Ovary (tissue), 9 donors: Measurements from ENCODE around the gene MYMK. TPM values are rescaled to one million over a fixed set of nuclear protein-coding genes. Genes with fewer than 3 reads are reported as not detected.

Experiments used
- DNase-seq, 5 donors: peaks; one replicate each; pipeline ENCODE4 v3.0.0-alpha.2; 2019 to 2020
- H3K27ac ChIP-seq, 2 donors: fragments of 200-600 bp; one replicate each; pipeline versions ENCODE4 v1.5.1 to v1.8.0; 2019 to 2022
- H3K27me3 ChIP-seq: fragments of 200-600 bp; one replicate; pipeline ENCODE4 v1.8.0; 2022
- H3K36me3 ChIP-seq: fragments of 200-600 bp; sonication (generic); one replicate; pipeline ENCODE4 v1.5.1; 2019
- H3K4me1 ChIP-seq: one replicate; pipeline ENCODE4 v1.8.1; 2013; ENCODE audit warnings: mild to moderate bottlenecking, moderate library complexity; ENCODE audit not compliant: insufficient read depth
- H3K4me3 ChIP-seq: fragments of 200-600 bp; sonication (generic); one replicate; pipeline ENCODE4 v1.5.1; 2017
- H3K9me3 ChIP-seq, 2 donors: fragments of 200-600 bp in 1 of 2; sonication (generic) in 1 of 2; one replicate each; pipeline versions ENCODE4 v1.5.1 to v1.8.1; 2013 to 2019; ENCODE audit warnings: mild to moderate bottlenecking in 1 of 2, moderate library complexity in 1 of 2
- EP300 ChIP-seq: sonication (generic); formaldehyde crosslinking; IDR thresholded peaks from one replicate; pipeline ENCODE4 v1.6.1; 2017; ENCODE audit warnings: antibody characterized with exemption
- POLR2A ChIP-seq: fragments of 450-650 bp; IDR thresholded peaks from one replicate; pipeline ENCODE4 v1.6.1; 2017; ENCODE audit warnings: antibody characterized with exemption, mild to moderate bottlenecking, moderate library complexity
- WGBS, 3 donors: extraction: QIAGEN DNeasy Blood & Tissue Kit in 1 of 3; methylation state at CpG; one replicate each; pipeline versions ENCODE4 v1.1.5 to v1.1.7; 2013 to 2017; 5-methylcytosine and 5-hydroxymethylcytosine counted together
- intact Hi-C, 4 donors: fragments of 100-400 bp; cut with DNase I; formaldehyde crosslinking; loops; one replicate each; pipeline versions ENCODE4 v1.11.0 to v1.15.1; 2022 to 2023
- polyA plus RNA-seq, 2 donors: library from polyadenylated mRNA; stranded (reverse); fragments of 200-250 nt in 1 of 2; fragments of 350-450 nt in 1 of 2; fragmentation: Illumina TruSeq in 1 of 2; extraction: RNeasy Lipid Tissue Mini Kit (QIAGEN cat#74804) in 1 of 2; gene quantifications; one replicate each; pipeline ENCODE4 v1.2.3, GENCODE V29; 2013 to 2014
- total RNA-seq, 7 donors: library from RNA; depleted of rRNA in 2 of 7; stranded (reverse); fragments of >200 nt in 2 of 7; fragmentation: NEBNext Ultra II Directional in 3 of 7; extraction: Animal tissue kit (Norgen Biotek cat#: 25700) in 3 of 7; gene quantifications; one replicate each; pipeline versions ENCODE4 v1.1.0 to v1.2.4, GENCODE V29; 2016 to 2023
- TF ChIP-seq, protein P1 (sequence below), 3 donors: fragments of 450-650 bp in 2 of 3; fragments of 200-600 bp in 1 of 3; IDR thresholded peaks; one replicate each; pipeline versions ENCODE4 v1.5.1 to v1.8.0; 2016 to 2022; ENCODE audit warnings: antibody characterized with exemption in 3 of 3, mild to moderate bottlenecking in 1 of 3
- donor health status: DM: no; HTN: no; CAD: no; lungs with moderate emphysema.
- donor health status: DM: no; HTN: no; CAD: no.
- donor health status: Bipolar disorder and iron deficiency.
- donor health status: DM: yes; HTN: yes; CAD: no.
- donor health status: DM: no; HTN: no; CAD: no.
- donor health status: DM: yes; HTN: yes; CAD: no.

The MYMK gene
- total and polyA plus RNA-seq, 9 donors = not detected

DNA sequence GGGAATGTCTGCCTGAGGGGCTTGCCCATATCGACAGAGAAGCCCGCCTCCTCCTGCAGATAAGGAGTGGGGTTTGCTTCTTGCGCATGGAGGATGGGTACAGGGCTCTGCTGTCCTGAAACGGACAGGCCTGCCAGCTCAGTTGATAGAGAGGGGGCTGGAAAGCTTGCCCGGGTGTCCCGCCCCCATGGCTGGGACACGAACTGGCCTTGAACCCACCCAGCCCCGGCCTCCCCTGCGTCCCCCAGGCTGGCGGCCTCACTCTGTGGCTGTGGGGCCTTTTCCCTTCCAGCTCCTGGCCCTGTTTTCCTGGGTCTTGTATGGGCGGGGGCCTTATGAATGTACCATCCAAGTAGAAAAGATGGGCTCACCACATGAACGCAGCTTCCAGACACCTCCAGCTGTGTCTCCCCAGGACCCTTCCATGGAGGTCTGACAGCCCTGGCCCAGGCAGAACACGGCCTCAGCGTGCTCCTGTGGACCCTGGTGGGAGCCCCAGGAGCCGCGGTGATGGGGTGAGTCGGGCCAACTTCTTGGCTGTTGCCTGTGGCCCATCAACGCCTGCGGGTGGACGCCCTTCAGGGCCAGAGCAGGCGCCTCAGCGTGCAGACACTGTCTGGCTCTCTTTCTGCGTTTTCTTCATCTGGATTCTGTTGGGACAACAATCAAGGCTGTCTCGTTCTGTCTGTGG is 30.0 kb downstream of the MYMK start:
- 53 to 73% (median 68%) methylated on average over 22 to 24 of the region's 24 CpGs for WGBS, 3 donors
- Histone ChIP-seq H3K36me3 (no peaks in the 10 kb centered on the region), H3K9me3 (no peaks in the 10 kb centered on the region), H3K27me3 (no peaks in the 10 kb centered on the region), H3K4me3 (no peak overlapping the region), H3K4me1 (peaks cover 13% of the 10 kb centered on the region), H3K27ac (no peak overlapping the region)
- no peak for TF ChIP-seq EP300
- TF ChIP-seq, protein P1, sequence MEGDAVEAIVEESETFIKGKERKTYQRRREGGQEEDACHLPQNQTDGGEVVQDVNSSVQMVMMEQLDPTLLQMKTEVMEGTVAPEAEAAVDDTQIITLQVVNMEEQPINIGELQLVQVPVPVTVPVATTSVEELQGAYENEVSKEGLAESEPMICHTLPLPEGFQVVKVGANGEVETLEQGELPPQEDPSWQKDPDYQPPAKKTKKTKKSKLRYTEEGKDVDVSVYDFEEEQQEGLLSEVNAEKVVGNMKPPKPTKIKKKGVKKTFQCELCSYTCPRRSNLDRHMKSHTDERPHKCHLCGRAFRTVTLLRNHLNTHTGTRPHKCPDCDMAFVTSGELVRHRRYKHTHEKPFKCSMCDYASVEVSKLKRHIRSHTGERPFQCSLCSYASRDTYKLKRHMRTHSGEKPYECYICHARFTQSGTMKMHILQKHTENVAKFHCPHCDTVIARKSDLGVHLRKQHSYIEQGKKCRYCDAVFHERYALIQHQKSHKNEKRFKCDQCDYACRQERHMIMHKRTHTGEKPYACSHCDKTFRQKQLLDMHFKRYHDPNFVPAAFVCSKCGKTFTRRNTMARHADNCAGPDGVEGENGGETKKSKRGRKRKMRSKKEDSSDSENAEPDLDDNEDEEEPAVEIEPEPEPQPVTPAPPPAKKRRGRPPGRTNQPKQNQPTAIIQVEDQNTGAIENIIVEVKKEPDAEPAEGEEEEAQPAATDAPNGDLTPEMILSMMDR (IDR thresholded peaks at IDR 0.05) = no peak
- TF ChIP-seq POLR2A = no peak
- intact Hi-C loops = loop anchor here in 1 of 4 donors (5.0 kb wide), 1 partner anchor 312 kb away; no protein-coding TSS in a partner anchor
- peak in 1 of 5 donors; percentile 26 for DNase-seq

DNA sequence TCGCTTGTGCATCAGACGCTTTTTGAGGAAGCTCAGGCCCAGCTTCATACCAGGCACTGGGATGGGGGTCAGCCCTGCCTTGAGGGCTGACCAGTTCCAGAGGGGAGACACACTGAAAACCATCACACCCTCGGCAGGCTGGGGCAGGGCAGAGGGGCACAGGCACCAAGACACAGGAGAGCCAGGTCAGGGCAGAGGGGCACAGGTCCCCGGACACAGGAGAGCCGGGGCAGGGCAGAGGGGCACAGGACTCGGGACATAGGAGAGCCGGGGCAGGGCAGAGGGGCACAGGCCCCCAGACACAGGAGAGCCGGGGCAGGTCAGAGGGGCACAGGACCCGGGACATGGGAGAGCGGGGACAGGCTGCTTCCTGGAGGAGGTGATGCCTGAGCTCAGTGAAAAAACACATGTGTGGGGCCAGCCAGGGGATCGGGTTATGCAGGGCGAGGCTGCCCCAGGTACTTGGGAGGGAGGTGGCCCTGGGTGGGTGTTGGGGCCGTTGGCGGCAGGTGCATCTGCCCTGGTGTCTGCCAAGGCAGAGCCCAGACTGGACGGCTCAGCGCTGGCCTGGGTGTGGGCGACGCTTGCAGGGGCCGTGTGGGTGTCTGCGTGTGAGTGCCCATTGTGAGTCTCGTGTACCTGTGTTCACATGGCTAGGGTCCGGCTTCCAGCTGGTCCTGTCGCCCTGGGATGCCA is 30.8 kb downstream of the MYMK start:
- no peak overlapping the region for H3K27ac ChIP-seq
- 84 to 91% (median 90%) methylated on average over 23 of the region's 23 CpGs for WGBS, 3 donors
- intact Hi-C loops = loop anchor here in 1 of 4 donors (5.0 kb wide), 1 partner anchor 312 kb away; no protein-coding TSS in a partner anchor
- H3K9me3 ChIP-seq = no peaks in the 10 kb centered on the region
- H3K4me3 ChIP-seq = no peak overlapping the region
- DNase-seq = peak in 1 of 5 donors; percentile 21
- peaks cover 13% of the 10 kb centered on the region for H3K4me1 ChIP-seq
- H3K36me3 ChIP-seq = no peaks in the 10 kb centered on the region
- no peaks in the 10 kb centered on the region for H3K27me3 ChIP-seq
- TF ChIP-seq EP300 = no peak
- TF ChIP-seq POLR2A = no peak
- TF ChIP-seq, protein P1 (IDR thresholded peaks at IDR 0.05) = no peak

DNA sequence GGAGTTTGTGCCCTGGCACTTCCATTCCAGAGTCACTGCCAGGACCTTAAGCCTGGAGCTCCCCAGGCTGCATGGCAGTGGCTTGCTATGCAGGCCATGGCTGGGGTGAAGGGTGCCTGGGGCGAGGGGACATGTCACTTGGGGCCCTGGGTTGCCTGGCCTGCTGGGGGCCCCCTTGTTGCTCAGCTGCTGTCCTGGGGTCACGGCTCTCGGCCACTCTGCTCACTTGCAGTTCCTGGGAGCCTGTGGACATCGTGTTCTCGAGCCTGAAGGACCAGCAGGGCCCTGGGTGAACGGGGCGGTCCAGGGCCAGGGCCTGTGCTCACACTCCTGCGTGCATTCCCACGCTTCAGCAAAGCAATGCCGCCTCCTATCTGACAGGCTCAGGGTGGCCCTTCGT is 31.3 kb downstream of the MYMK start:
- no peak for TF ChIP-seq EP300
- no peak for TF ChIP-seq POLR2A
- TF ChIP-seq, protein P1 (IDR thresholded peaks at IDR 0.05) = no peak
- Histone ChIP-seq H3K27me3 (no peaks in the 10 kb centered on the region), H3K4me3 (no peak overlapping the region), H3K4me1 (peaks cover 13% of the 10 kb centered on the region), H3K9me3 (no peaks in the 10 kb centered on the region), H3K36me3 (no peaks in the 10 kb centered on the region), H3K27ac (no peak overlapping the region)
- intact Hi-C loops = loop anchor here in 1 of 4 donors (5.0 kb wide), 1 partner anchor 311 kb away; no protein-coding TSS in a partner anchor
- peak in 1 of 5 donors; percentile 25 for DNase-seq
- WGBS, 3 donors = 89 to 94% (median 91%) methylated on average over 10 to 11 of the region's 11 CpGs

DNA sequence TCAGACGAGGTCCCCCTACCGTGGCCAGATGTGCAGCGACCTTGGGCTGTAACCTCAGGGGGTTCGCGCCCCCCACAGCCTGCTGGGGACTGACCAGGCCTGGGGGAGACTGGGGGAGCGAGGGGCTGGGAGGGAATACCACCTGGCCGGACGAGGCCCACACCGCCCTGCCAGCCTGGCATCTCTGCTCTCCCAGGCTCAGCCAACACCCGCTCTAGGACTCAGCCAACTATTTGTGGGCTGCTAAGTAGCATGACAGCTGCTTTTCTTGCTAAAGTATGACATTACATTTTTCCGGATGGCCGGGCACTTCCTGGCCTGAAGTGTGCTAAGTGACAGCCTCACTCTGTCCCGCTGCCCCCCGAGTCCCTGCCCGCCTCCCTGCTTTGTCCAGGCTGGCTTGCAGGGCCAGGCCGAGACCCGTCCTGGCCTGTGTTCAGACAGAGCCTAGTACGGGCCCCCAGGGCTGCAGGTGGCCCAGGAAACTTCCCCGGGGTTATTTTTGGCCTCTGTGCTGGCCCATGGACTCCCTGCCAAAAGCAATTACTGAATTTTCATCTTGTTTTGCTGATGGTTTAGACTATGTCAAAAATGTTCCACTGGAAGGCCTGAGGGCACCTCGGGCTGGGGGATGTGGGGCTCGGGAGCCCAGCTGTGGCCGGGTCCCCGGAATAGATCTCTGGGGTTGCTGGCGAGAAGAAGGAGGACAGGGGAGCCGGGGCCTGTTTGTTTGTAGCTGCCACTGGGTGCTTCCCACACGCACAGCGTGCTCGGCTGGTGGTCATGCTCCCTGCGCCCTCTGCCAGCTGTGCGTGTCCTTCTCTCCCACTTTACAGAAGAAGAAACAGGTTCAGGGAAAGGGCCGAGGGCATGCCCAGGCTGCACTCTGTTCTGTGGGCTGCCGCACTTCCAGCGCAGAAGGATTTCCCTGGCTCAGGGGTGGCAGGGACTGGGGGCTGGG is 32.4 kb downstream of the MYMK start:
- Histone ChIP-seq H3K36me3 (no peaks in the 10 kb centered on the region), H3K27ac (peak overlapping the region in 1 of 2 donors; percentile 35), H3K4me1 (peaks cover 13% of the 10 kb centered on the region), H3K9me3 (no peaks in the 10 kb centered on the region), H3K27me3 (no peaks in the 10 kb centered on the region), H3K4me3 (no peak overlapping the region)
- no peak for TF ChIP-seq EP300
- TF ChIP-seq, protein P1 (IDR thresholded peaks at IDR 0.05) = no peak
- TF ChIP-seq POLR2A = no peak
- WGBS, 3 donors = 32 to 49% (median 38%) methylated on average over 31 to 33 of the region's 33 CpGs
- intact Hi-C loops = loop anchor here in 1 of 4 donors (5.0 kb wide), 1 partner anchor 310 kb away; no protein-coding TSS in a partner anchor
- DNase-seq = peak in 1 of 5 donors; percentile 24
